Body of pancreas (tissue), 4 donors: ENCODE results near the gene DNAJC24. TPM values are rescaled to one million over a fixed set of nuclear protein-coding genes. Genes with fewer than 3 reads are reported as not detected.
"Not testable (repeated sequence)": the region's sequence is repeated elsewhere in the genome, so short reads cannot be mapped to it uniquely, and the experiment has no call there.

Experiments
- ATAC-seq: fragments of 150-250 bp; one replicate; pipeline ENCODE4 v1.9.1; 2016
- DNase-seq, 4 donors: peaks; one replicate each; pipeline ENCODE4 v3.0.0-alpha.2; 2019
- H3K27ac ChIP-seq, 4 donors: fragments of 200-600 bp; sonication (generic); 1 replicate in 3 of 4; 2 replicates in 1 of 4; pipeline versions ENCODE4 v1.5.1 to v1.6.1; 2016 to 2019; ENCODE audit warnings: mild to moderate bottlenecking in 1 of 4, mixed read lengths in 1 of 4, moderate library complexity in 1 of 4
- H3K27me3 ChIP-seq, 2 donors: fragments of 200-600 bp; sonication (generic); one replicate each; pipeline ENCODE4 v1.6.0; 2016; ENCODE audit warnings: mild to moderate bottlenecking in 1 of 2
- H3K36me3 ChIP-seq, 2 donors: fragments of 200-600 bp; sonication (generic); replicated peaks in 1 of 2; 2 replicates each; pipeline ENCODE4 v1.5.1; 2016; ENCODE audit warnings: low read depth in 2 of 2; ENCODE audit not compliant: insufficient read depth in 1 of 2
- H3K4me1 ChIP-seq: fragments of 200-600 bp; sonication (generic); one replicate; pipeline ENCODE4 v1.6.0; 2016
- H3K4me3 ChIP-seq, 2 donors: fragments of 200-600 bp; sonication (generic); 1 replicate in 1 of 2; 2 replicates in 1 of 2; pipeline ENCODE4 v1.5.1; 2016 to 2019
- H3K9me3 ChIP-seq, 3 donors: fragments of 200-600 bp; sonication (generic); 1 replicate in 2 of 3; 2 replicates in 1 of 3; pipeline ENCODE4 v1.5.1; 2016
- POLR2A ChIP-seq, 3 donors: fragments of 450-650 bp; IDR thresholded peaks; one replicate each; pipeline ENCODE4 v1.6.1; 2016; ENCODE audit warnings: antibody characterized with exemption in 3 of 3, mild to moderate bottlenecking in 2 of 3
- WGBS, 2 donors: methylation state at CpG; one replicate each; pipeline ENCODE4 v1.1.5; 2017; 5-methylcytosine and 5-hydroxymethylcytosine counted together
- intact Hi-C: fragments of 100-400 bp; cut with DNase I; formaldehyde crosslinking; loops from one replicate; pipeline ENCODE4 v1.15.1; 2023
- total RNA-seq, 2 donors: library from RNA; depleted of rRNA; stranded (reverse); fragments of >200 nt; gene quantifications; one replicate each; pipeline ENCODE4 v1.1.0, GENCODE V29; 2016
- TF ChIP-seq, protein P1 (sequence below), 7 experiments: fragments of 450-650 bp in 4 of 7; fragments of 200-600 bp in 3 of 7; sonication (generic) in 3 of 7; IDR thresholded peaks; one replicate each; pipeline ENCODE4 v1.5.1; 2016 to 2019; ENCODE audit warnings: antibody characterized with exemption in 7 of 7

Gene DNAJC24, protein sequence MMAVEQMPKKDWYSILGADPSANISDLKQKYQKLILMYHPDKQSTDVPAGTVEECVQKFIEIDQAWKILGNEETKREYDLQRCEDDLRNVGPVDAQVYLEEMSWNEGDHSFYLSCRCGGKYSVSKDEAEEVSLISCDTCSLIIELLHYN
- 10 to 100 TPM; 16.1 to 32.3 TPM for total RNA-seq

DNA sequence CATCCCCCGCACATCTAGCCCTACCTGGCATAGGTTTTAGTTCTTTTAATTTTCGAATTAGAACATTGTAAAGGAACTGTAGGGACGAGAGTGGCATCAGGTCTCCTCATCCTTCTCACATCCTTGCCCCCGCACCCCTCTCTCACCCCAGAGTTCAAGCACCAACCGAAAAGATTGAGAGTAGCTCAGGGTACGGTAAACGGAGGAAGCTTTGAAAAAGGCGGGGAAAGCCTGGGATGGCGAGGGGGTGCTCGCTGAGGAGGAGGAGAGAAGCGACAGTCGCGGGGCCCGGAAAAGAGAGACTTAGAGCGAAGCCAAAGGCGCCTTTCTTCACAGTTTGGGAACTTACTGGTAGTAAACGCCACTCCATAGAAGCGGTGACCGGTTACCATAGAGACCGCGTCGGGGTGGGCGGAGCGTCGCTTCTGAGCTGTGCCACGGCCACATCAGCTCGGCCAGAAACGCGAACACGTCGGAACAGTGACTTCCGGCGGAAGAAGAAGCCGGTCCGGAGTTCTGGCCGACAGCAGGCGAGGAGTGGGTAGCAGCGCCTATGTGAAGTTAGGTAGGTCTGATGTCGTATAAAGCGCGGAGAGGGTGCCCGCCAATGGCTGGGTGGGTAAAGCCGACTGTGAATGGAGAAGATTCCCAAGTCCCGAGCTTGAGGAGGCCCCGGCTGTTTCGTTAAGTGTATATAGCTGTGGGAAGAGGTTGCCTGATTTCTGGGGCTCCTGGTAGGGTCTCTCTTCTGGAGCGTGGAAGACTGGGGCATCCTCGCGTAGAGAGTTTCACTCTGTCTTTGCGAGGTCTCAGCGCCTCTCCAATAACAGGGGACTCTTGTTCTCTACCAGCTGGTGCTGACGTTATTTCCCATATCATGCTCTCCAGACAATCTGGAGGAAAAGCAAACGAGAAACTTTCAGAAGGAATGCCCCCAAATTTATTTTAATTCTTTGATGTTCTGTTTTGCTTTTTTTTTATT, at the start of gene DNAJC24, which contains the start of gene DCDC1:
Gene DNAJC24 (plus strand): TSS at position 513 of the 982 bp plus-strand sequence. CDS start 889 bp downstream, outside the sequence.
Gene DCDC1 (minus strand): TSS at position 392 of the 982 bp plus-strand sequence. CDS start 41,459 bp downstream, outside the sequence.
- peak within 1 kb of the TSS; percentile 41 to 80 for H3K4me3 ChIP-seq
- no peaks in the 10 kb centered on the region for H3K36me3 ChIP-seq
- no peaks in the 10 kb centered on the region for H3K27me3 ChIP-seq
- peaks cover 14% of the 10 kb centered on the region for H3K4me1 ChIP-seq
- DNase-seq: peak; percentile 94 to 96 (median 95)
- intact Hi-C loops: no loop called here
- H3K9me3 ChIP-seq: no peaks in the 10 kb centered on the region
- TF ChIP-seq, protein P1, sequence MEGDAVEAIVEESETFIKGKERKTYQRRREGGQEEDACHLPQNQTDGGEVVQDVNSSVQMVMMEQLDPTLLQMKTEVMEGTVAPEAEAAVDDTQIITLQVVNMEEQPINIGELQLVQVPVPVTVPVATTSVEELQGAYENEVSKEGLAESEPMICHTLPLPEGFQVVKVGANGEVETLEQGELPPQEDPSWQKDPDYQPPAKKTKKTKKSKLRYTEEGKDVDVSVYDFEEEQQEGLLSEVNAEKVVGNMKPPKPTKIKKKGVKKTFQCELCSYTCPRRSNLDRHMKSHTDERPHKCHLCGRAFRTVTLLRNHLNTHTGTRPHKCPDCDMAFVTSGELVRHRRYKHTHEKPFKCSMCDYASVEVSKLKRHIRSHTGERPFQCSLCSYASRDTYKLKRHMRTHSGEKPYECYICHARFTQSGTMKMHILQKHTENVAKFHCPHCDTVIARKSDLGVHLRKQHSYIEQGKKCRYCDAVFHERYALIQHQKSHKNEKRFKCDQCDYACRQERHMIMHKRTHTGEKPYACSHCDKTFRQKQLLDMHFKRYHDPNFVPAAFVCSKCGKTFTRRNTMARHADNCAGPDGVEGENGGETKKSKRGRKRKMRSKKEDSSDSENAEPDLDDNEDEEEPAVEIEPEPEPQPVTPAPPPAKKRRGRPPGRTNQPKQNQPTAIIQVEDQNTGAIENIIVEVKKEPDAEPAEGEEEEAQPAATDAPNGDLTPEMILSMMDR (IDR thresholded peaks at IDR 0.05): peak in 1 of 7 experiments; percentile 14
- peak in 2 of 3 donors; percentile 75 to 77 for TF ChIP-seq POLR2A (IDR thresholded peaks at IDR 0.05)
- peak; percentile 100 for ATAC-seq
- 0 to 1% methylated on average over 29 to 53 of the region's 53 CpGs for WGBS, 2 donors
- H3K27ac ChIP-seq: peak within 1 kb of the TSS; percentile 44 to 80 (median 74)

DNA sequence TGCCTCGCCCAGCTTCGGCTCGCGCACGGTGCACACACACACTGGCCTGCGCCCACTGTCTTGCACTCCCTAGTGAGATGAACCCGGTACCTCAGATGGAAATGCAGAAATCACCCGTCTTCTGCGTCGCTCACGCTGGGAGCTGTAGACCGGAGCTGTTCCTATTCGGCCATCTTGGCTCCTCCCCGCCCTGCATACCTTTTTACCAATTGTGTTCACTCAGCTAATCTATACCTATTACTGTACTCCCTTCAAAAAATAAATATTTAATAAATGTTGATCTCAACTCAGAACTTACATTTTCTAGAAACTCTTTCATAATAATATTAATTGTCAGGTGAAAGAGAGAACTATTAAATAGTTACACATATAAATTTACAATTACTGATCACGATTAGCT, 48.2 kb upstream of the DNAJC24 start:
- intact Hi-C loops, H3K4me1 ChIP-seq, H3K27ac ChIP-seq, H3K9me3 ChIP-seq, ATAC-seq, DNase-seq, H3K4me3 ChIP-seq, H3K36me3 ChIP-seq, H3K27me3 ChIP-seq: not testable (repeated sequence)
- 93 to 97% methylated on average over 15 of the region's 15 CpGs for WGBS, 2 donors

DNA sequence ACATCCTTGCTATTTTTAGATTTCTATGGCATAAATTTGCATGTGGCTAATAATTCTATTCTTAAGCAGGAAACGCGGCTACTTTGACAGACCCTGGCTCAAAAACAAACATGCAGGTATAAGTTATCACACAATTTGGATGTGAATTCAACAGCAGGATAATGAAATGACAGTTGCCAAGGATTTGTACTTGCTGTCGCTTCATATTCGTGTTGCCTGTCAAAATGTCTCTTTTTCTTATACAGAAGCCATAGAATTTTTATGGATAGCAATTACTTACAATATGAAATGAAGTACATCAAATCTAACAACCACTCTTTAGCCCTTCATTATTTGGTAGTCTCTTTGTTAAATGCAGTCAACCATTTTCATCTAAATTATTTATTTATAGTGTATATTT, 46.5 kb upstream of the DNAJC24 start:
- no peak overlapping the region for H3K27ac ChIP-seq
- 71 to 78% methylated on average over 4 of the region's 4 CpGs for WGBS, 2 donors
- ATAC-seq (no peak), DNase-seq (no peak)
- no peaks in the 10 kb centered on the region for H3K4me1 ChIP-seq
- intact Hi-C loops: no loop called here
- TF ChIP-seq, protein P1 (IDR thresholded peaks at IDR 0.05): no peak
- no peak for TF ChIP-seq POLR2A (IDR thresholded peaks at IDR 0.05)
- H3K4me3 ChIP-seq: no peak overlapping the region
- no peaks in the 10 kb centered on the region for H3K36me3 ChIP-seq
- H3K27me3 ChIP-seq: no peaks in the 10 kb centered on the region
- no peaks in the 10 kb centered on the region for H3K9me3 ChIP-seq

DNA sequence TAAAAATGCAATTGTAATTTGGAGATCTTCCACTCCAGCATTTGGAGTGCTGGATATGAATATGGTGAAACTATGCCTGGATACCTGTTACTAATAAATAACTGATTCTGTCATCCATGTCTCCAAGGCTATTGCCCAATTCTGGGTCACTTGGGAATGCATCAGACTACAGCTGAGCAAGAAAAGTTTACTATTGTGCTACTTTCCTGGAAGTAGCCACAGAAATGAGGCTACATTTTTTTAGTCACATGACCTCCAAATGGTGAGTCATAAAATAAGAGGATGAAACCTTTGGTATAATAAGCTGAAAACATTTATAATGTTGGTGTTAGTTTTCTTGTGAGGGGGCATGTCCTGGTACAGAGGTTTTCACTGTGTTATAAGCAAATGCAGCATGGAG, 44.5 kb upstream of the DNAJC24 start:
- Histone ChIP-seq H3K27me3 (no peaks in the 10 kb centered on the region), H3K27ac (no peak overlapping the region), H3K4me1 (no peaks in the 10 kb centered on the region), H3K9me3 (no peaks in the 10 kb centered on the region), H3K36me3 (no peaks in the 10 kb centered on the region), H3K4me3 (no peak overlapping the region)
- TF ChIP-seq, protein P1 (IDR thresholded peaks at IDR 0.05): no peak
- no peak for TF ChIP-seq POLR2A (IDR thresholded peaks at IDR 0.05)
- peak in 1 of 4 donors; percentile 5 for DNase-seq
- no peak for ATAC-seq
- intact Hi-C loops: no loop called here

DNA sequence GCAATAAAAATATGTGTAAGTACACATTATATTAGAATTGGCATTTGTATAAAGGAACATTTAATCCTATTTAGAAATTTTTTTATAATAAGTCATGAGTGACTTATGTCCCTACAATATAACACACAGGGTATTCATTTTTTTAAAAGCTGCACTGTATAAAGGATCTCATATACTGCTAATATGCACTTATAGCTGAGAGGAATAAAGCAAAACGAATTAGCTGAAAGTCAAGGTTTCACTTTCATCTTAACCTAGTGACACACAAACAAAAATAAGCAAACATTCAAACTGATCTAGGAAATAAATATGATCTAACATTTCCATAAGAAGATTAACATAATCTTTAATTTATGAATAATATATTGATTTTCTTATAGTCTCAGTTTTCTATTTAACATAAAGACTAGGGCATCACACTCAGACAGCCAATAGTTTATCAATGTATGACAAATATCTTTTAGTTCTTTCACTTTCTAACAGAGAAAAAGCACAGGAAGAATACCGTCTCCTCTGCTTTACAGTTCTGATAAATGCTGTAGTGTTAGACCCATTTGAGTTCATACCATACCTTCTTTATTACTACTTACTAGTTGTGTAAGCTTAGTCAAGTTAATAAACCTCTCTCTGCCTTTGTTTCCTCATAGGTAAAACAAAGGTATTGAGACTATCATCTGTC, 43.1 kb upstream of the DNAJC24 start:
- no peak for DNase-seq
- Histone ChIP-seq H3K9me3 (no peaks in the 10 kb centered on the region), H3K36me3 (no peaks in the 10 kb centered on the region), H3K4me1 (no peaks in the 10 kb centered on the region), H3K27ac (no peak overlapping the region), H3K27me3 (no peaks in the 10 kb centered on the region), H3K4me3 (no peak overlapping the region)
- no peak for ATAC-seq
- intact Hi-C loops: no loop called here
- WGBS, 2 donors: 45 to 53% methylated on average over 2 of the region's 2 CpGs
- TF ChIP-seq, protein P1 (IDR thresholded peaks at IDR 0.05): no peak
- TF ChIP-seq POLR2A (IDR thresholded peaks at IDR 0.05): no peak
